NCI-H82 treated with DMSO at 0.1 percent for 48 hours (cell line): ENCODE measurements around the gene DIPK2B.

Source experiments
- DNase-seq: peaks from one replicate; lab custom pipeline; 2025; ENCODE audit not compliant: unreplicated experiment; lab: John Stamatoyannopoulos, UW

DIPK2B gene

GRCh38 chrX:45200741-45201234 lies at the start of gene DIPK2B:
TSS of gene DIPK2B (minus strand) at chrX:45200876. CDS start at chrX:45200826, 50 bp downstream.
- no peak for DNase-seq

DNA sequence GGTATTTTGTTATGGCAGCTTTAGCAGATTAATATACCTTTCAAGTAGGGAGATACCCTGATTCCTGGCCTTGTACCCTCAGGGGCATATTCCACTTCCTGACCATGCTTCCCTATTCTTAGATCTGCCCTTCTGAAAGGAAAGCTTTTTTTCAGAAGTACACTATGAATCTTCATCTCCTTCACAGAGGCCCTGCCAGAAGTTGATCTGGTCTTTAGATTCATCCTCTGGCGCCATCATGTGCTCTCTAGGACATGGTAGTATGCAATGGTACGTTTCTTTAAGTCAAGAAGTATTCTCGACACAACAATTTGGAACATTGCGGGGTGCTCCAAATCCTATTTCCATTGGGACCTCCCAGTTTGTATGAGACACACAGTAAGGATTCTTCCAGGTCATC lies 39.6 kb upstream of the DIPK2B start:
- no peak for DNase-seq

DNA sequence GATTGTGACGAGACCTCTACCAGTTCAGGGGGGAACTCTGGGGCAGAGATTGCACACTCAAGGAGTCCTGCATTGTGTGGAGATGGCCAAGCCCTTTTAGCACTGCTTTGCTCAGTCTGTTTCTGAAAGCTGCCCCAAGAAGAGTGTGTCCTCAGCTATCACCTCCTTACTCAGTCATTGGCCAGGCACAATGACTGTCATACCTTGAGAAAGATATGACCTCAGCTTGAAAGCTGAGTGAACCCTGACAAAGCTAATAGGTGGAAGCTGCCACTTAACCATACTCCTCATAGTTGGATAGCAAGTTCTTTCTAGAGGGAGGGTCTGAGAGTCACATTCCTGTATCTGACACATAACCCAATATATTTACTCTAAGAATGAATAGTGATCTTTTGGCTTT lies 37.8 kb upstream of the DIPK2B start:
- DNase-seq: no peak

DNA sequence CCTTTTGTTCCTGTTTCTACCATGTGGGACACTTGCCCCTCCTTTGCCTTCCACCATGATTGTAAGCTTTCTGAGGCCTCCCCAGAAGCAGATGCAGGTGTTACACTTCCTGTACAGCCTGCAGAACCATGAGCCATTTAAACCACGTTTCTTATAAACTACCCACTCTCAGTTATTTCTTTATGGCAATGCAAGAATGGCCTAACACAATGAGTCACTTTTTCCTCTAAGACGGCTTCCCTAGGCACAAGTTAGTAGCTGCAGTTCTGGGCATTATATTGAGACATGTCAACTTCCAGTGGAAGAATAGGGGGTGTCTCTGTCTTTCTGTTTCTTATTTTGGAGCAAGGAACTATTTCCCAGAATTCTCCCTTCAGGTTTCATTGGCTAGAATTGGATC lies 32.9 kb upstream of the DIPK2B start:
- no peak for DNase-seq

GRCh38 chrX:45232139-45232538 lies 31.5 kb upstream of the DIPK2B start:
- no peak for DNase-seq

DNA sequence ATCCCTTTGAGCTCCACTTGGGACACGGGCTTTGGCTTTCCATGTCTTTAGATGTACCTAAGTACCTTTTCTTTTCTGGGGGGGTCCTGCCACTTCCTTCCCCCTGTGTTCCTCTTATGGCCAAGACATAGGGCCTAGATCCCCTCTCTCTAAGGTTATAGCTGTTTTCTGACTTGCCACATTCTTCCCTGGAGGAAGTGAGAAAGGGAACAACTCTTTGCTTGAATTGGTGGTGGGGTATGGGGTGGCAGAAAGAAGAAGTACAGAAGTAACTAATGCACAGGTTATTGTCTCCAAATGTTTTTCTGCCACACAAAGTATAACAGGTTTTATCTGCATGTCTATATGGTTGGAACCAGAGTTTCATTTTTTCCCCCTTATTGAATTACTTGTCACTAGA lies 29.7 kb upstream of the DIPK2B start:
- no peak for DNase-seq

- DNase-seq: no peak
Measured at GRCh38 chrX:45229348-45229747, 28.7 kb upstream of the DIPK2B start.

DNA sequence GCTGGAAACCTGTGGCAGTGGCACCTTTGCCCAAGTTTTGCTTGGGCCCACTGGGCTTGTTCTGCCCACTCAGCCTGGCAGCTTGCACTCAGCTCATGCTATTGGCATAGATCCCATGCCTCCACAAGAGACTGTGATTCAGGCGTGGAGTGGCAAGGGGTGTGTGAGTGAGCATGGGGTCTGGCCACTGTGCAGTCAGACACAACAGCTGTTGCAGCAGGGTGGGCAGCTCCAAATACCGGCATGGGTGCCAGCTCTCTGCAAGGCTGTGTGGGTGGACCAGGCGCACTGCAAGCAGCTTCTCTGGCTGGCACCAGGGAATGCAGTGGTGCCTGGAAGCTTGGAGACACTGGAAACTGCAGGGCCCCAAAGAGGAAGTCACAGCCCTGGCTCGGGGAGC lies 27.4 kb upstream of the DIPK2B start:
- DNase-seq: no peak

GRCh38 chrX:45208121-45208856 lies 7.6 kb upstream of the DIPK2B start:
- no peak for DNase-seq

DNA sequence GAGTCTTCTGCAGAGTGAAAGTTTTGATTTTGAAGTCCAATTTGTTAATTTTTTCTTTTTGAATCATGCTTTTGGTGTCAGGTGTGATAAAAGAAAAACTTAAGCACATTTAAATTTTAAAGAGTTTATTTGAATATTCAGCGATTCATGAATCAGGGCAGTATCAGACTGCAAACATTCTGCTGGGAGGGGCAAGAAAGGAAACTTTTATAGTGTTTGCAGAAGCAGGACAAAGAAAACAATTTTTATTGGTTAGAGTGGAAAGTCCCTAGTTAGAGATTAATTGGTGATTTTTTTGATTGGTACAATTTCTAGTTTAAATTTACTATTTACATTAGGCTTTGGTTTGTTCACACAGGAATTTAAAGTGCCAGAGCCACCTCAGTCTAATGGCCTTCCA lies 1.5 kb upstream of the DIPK2B start:
- DNase-seq: no peak

- no peak for DNase-seq
Measured at GRCh38 chrX:45198706-45199105, 2.0 kb downstream of the DIPK2B start.

GRCh38 chrX:45198301-45198700 lies 2.4 kb downstream of the DIPK2B start:
- no peak for DNase-seq

- no peak for DNase-seq
Measured at GRCh38 chrX:45196701-45197100, 4.0 kb downstream of the DIPK2B start.

- no peak for DNase-seq
Measured at GRCh38 chrX:45191820-45192409, 8.8 kb downstream of the DIPK2B start.

GRCh38 chrX:45191383-45191782 lies 9.3 kb downstream of the DIPK2B start:
- DNase-seq: no peak

- DNase-seq: no peak
Measured at GRCh38 chrX:45187731-45188130, 12.9 kb downstream of the DIPK2B start.

DNA sequence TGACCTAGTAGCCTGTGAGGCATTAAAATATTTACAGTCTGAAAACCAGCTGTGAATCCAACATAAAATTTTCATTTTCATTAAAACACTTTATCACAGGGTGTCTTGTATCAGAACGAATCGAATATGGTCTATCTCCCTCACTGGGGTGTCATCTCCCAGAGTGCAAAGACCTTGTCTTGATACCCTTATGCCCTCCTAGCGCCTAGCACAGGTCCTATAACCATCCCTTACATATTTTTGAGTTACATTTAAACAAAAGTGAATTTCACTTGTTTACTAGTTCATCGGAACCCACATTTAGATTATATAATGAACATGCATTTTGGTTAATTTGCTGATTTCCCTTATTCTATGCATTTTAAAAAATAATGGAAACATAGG lies 14.0 kb downstream of the DIPK2B start:
- no peak for DNase-seq

DNA sequence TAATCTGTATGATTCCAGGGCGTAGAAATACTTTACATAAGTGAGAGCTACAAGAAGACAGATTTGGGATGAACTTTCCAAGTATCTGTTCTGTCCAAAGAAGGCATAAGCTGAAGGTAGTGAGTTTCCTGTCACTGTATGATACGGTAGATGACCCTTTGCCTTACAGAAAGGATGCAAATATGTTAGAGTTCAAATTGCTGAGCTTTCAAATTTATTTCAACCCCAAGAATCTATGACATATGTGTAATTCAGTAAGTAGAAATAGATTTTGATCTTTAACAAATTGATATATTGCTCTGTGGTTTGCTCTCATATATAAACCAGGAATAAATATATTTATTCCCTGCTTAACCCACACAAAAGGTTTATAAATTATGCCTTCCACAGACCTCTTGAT lies 16.5 kb downstream of the DIPK2B start:
- DNase-seq: no peak

DNA sequence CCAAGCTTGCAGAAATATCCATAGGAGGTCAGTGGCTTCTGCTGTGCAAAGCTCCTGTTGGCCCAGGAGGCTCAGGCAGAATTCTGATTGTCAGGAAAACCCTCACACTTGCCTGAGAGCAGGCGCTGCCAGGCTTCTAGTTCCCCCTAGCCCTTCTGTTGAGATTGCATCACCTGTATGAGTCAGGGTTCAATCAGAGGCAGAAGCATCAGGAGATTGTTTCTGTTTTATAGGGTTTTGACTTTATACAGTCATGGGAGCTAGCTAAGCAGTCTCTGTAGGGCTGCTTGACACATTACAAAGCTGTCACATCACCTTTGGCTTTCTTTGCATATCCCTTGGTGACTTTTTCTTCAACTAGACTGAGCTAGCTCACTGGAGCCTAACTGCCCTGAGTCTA lies 27.8 kb downstream of the DIPK2B start:
- no peak for DNase-seq

DNA sequence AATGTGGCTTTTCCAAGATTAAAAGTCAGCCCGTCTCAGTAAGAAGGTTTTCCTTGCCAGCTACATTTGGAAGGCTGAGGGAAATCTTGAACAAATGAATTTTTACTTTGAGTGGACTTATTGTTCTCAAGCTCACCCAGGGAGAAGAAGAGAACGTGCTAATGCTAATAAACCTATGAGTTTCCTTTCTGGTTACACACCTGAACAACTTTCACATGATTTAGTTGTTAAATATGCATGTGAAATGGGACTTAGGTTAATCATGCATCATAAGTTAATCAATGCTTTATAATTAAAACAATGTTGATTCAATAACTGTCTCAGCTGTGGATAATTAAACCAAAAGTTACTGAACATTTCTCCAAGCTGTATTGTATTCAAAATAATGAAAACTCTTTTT lies 33.9 kb downstream of the DIPK2B start:
- DNase-seq: no peak

- DNase-seq: no peak
Measured at GRCh38 chrX:45165726-45166125, 35.0 kb downstream of the DIPK2B start.

DNA sequence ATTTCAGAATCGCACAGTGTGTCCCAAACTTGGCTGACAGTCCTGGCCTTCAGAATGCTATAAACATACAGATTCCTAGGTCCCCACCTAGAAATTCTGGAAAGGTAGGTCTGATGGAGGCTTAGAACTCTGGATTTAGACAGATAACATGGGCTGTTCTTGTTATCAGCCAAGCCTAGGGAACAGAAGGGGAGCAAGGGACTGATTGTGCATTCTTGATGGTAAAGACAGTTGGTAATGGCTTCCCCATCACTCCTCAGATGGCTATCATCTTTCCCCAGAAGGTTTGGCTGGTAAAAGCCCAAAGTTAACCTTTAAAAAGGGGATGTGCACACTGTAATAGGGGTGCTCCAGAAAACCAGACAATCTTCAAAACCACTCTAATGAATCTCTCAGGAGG lies 35.7 kb downstream of the DIPK2B start:
- DNase-seq: no peak
